Adipose tissue (tissue), 3 donors: Measurements from ENCODE around the gene NSF. TPM values are rescaled to one million over a fixed set of nuclear protein-coding genes. Genes with fewer than 3 reads are reported as not detected.
"Not testable (repeated sequence)": the region's sequence is repeated elsewhere in the genome, so short reads cannot be mapped to it uniquely, and the experiment has no call there.

ENCODE experiments used
- H3K27ac ChIP-seq: one replicate; pipeline ENCODE4 v1.5.1; 2013; ENCODE audit warnings: low read depth, low read length
- WGBS, 3 donors: extraction: QIAGEN DNeasy Blood & Tissue Kit; methylation state at CpG; one replicate each; pipeline ENCODE4 v1.1.7; 2013; 5-methylcytosine and 5-hydroxymethylcytosine counted together
- polyA plus RNA-seq, 3 donors: library from polyadenylated mRNA; stranded (reverse); fragments of 200-250 nt; gene quantifications; one replicate each; pipeline ENCODE4 v1.2.3, GENCODE V29; 2013
- donor health status: healthy with polysubstance abuse.
- donor health status: Bipolar disorder and iron deficiency.
- donor health status: healthy.

The NSF gene
- polyA plus RNA-seq, 3 donors, result 13.5 to 14.7 (median 14.5) TPM

DNA sequence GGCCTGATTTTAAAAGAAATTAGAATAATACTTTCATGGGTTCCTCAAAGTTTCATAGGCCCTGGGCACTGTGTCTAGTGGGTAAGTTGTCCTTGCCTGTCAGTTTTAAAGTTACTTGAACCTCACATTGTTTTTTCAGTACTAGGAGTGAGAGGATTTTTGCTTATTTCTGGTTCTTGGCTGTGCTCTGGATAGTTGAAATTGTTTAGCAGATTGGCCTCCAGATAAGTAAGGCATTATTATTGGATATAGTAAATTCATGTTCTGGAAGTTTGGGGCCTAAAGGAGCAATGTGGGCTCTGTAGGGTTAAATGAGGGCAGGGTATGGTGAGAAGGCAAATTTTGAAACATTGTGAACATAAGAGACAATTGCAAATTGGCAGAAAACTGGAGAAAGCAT is 149.5 kb downstream of the NSF start:
- no peak overlapping the region for H3K27ac ChIP-seq

DNA sequence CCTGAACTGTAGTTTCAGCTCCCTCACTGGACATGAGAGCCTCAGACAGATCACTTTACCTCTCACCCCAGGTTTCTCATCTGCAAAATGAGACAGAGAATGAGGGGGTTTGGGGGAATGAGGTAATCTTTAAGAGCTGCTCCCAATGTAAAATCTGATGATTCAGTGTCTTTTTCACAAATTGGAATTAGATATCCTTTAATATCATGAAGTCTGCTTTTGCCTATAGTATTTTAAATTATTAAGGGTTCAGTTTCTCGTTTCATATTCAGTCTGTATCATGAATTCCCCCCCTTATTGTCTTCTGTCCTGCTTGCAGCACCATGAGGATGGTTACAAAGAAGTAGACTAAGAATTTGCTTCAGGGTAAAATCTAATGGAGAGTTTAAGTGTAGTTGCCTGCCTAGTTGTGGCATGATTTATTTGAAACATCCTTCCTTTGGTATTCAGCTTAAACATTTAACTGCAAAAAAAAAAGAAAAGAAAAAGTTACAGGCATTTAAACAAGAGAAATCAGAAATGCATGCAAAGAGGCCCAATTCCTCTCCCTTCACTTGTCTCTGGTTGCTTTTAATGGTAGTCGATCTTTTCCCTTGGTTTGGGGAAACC is 150.8 kb downstream of the NSF start:
- H3K27ac ChIP-seq, result no peak overlapping the region
- 83 to 90% (median 88%) methylated on average over 2 of the region's 2 CpGs for WGBS, 3 donors

DNA sequence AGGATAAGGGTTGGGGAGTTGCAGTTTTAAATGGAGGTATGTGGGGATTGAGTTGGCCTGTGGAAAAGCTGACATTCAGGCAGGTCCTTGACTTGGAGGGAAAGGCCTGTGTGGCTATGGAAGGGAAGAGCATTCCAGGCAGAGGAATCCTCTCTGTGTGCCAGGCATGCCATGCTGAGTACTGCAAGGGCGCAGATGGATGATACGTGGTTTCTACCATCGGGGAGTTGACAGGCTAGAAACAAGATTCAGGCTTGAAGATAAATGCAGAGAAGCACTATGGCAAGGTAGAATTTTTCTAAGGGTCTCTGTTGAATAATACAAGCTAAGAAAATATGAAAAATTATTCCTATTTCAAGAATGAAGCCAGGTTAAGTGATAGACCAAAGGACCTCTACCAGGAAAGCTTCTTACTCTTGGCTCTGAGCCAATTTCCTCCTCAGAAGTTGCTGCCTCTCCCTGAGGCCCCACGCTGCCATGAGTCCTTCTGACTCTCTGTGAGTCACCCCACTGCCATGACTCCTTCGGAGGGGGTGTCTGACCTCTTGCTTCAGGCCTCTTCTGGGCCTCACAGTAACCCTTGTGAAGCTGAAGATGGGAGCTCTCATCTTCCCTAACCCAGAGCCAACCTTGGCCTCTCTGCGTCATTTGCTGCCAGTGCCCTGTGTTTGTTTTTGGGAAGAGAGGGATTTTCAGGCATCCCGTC is 152.2 kb downstream of the NSF start:
- H3K27ac ChIP-seq, result no peak overlapping the region
- 67 to 78% (median 72%) methylated on average over 7 of the region's 7 CpGs for WGBS, 3 donors

DNA sequence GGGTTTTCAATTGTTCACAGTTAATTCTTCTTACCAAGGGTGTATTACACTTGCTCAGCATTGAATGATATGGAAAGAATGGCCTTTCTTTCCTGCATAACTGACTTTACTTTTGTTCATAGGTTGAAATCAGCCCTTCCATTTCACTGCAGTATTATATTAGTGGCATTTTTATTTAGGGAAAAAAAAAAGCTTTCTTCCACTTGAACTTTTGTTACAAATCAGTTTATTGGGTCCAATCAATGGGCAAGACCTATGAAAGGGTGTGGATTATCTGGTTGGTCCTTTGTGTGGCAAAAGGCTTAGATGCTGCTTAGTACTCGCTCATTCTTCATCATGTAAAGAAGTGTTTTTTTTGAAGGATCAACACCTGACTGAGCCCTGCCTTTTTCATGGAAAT is 154.0 kb downstream of the NSF start:
- H3K27ac ChIP-seq, result no peak overlapping the region
- 97 to 100% (median 98%) methylated on average over 1 of the region's 1 CpG for WGBS, 3 donors

DNA sequence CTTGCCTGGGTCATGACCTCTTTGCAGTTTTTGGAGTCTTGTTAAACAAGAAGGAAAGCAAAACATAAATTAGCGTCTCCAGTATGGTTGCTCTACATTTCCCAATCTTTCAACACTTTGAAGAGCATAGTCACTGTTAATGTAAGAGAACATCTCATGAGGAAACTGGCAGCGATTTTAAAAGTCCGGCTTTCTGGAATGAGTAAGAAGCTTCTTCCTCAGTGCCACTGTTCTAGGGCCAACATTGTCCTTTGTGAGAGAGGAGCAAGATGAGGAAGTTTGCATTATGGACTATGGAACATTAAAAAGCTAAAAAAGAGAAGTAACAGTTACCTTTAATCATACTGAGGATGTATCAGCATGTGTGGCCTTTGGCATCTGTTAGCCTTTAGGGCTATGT is 154.9 kb downstream of the NSF start:
- no peak overlapping the region for H3K27ac ChIP-seq
- WGBS, 3 donors, result 81 to 89% (median 85%) methylated on average over 3 of the region's 3 CpGs

DNA sequence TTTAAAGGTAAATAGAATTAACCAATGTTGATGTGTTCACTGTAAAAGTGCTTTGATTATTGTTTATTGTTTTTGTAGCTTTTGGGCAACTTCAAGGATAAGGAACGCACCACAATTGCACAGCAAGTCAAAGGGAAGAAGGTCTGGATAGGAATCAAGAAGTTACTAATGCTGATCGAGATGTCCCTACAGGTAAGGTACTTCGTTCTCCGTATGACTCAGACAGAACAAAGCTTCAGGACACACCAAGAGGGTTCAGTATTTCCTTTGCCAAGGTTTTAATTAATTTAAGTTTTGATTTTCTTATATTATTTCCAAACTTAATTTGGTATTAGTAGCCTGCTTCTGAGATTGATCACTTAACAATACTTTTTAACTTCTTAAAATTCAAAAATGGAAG is 161.0 kb downstream of the NSF start:
- WGBS, 3 donors, result 94 to 96% (median 95%) methylated on average over 4 of the region's 4 CpGs
- H3K27ac ChIP-seq, result no peak overlapping the region

DNA sequence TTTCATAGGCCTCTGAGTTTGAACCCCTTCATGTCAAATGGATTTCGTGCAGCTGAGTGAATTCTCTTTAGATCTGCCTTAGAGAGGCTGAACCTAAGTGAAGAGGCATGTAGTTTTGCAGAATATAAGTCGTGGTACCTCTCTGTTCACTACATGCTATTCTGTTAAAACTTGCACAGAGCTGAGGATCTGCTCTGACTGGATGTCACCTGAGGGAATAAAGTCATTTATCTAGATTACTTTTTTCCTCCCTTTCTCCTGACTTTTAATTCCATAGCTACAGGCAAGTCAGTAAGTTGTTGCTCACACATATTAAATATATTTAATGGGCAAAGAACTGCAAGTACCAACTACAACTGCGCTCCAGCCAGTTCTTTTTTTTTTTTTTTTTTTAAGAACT is 163.3 kb downstream of the NSF start:
- no peak overlapping the region for H3K27ac ChIP-seq
- 88 to 89% (median 88%) methylated on average over 3 of the region's 3 CpGs for WGBS, 3 donors

DNA sequence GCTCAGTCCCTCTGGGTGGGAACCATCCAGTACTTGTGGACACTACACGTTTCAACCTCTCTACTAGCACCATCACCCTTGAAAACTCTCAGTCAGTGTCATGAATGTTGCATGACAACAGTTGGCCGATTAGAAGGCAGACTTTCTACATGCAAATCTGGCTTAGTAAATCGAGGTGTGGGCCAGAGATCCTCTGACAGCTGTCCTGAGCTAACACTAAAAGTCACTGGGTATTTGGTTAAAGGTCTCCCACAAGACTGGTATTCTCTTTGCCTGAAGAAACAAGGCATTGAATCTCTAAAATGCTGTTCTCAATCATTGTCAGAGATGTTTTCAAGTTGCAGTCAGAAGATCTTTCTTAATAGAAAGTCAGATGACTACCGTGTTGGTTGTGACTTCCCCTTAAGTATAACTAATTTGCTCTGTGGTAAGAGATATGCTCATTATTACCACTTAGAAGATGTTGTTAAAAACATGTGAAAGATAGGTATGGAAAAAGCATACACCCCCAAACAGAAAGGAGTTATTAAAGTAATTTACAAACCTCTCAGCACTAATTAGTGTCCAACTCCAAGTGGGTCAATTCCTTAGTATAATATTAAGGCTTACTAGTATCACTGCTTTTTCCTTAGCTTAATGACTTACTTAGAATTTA is 165.7 kb downstream of the NSF start:
- WGBS, 3 donors, result 80 to 84% (median 84%) methylated on average over 4 of the region's 4 CpGs
- H3K27ac ChIP-seq, result no peak overlapping the region

DNA sequence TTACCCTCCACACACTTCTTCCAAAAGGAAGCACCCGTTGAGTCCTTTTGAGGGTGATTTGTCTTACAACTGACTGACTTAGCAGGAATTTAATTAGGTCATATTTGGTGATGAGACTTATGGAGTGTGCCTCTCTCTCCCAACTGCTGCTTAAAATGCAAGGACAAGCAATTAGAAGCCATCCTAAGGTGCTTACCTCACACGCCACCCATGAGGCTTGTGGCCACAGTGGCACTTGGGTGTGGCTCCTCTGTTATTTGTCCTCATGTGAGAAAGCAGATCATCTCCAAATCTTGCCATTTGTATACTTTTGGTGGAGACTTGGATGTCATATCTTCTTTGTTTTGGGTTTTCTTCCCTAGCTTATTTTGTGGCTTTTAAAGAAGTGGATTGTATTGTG is 166.4 kb downstream of the NSF start:
- no peak overlapping the region for H3K27ac ChIP-seq
- WGBS, 3 donors, result 85 to 89% (median 87%) methylated on average over 2 of the region's 2 CpGs

DNA sequence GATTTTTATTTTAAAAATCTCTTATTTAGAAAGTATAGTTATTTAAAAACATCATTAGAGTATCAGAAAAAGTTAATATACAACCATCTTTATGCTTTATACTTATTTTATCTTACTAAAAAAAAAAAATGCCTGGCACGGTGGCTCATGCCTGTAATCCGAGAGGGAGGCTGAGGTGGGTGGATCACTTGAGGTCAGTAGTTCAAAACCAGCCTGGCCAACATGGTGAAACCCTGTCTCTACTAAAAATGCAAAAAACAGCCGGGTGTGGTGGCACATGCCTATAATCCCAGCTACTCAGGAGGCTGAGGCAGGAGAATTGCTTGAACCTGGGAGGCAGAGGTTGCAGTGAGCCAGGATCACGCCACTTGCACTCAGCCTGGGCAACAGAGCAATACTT is 167.1 kb downstream of the NSF start:
- 55 to 86% (median 83%) methylated on average over 4 of the region's 4 CpGs for WGBS, 3 donors
- not testable (repeated sequence) for H3K27ac ChIP-seq

DNA sequence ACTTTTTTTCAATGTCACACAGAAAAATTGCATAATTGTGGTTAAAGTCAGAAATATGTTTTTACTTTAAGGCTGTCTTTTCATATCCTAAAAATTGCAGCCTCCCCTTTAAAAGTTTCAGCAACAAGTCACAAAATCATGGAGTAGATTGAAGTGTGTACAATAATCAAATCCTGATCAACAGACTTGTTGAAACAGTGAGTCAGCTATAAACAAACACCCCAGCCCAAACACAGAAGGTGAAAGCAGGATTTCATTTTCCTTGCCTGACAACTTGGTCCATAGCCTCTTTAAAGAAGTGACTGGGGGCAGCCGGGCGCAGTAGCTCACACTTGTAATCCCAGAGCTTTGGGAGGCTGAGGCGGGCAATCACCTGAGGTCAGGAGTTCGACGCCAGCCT is 168.1 kb downstream of the NSF start:
- WGBS, 3 donors, result 82 to 94% (median 87%) methylated on average over 5 of the region's 5 CpGs
- H3K27ac ChIP-seq, result no peak overlapping the region

DNA sequence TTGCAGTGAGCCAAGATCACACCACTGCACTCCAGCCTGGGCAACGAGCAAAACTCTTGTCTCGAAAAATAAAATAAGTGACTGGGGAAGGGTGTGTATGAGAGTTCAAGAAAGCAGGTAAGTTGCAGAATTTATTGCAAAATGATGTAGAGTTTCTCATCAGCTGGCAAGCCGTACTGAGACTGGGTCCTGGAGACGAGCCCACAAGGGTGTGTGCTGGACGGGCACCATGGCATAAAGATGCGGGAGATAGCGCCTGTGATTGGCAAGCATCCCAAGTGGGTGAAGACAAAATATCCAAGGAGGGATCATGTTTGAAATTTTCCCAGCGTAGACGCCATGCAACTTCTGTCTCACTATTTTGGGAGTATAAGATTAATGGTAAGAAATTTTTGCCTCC is 168.7 kb downstream of the NSF start:
- 86 to 90% (median 87%) methylated on average over 9 of the region's 9 CpGs for WGBS, 3 donors
- no peak overlapping the region for H3K27ac ChIP-seq

DNA sequence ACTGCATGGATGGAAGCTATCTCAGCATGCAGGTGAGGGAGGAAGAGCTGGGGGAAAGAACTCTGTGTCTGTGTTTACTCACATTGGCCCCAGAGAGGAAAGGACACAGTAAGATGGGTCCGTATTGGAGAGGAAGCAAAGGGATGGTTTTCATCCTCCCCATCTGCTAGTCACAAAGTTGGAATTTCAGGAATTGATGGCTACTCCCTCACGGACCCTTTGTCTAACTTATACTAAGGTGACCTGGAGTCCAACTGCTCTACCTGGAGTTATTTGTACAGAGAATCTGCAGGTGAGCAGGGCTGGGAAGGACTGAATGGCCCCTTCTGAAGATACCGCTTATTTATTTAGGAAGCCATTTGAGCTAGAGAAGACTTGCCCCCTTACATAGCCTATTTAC is 172.9 kb downstream of the NSF start:
- WGBS, 3 donors, result 84 to 93% (median 85%) methylated on average over 3 of the region's 3 CpGs
- no peak overlapping the region for H3K27ac ChIP-seq

DNA sequence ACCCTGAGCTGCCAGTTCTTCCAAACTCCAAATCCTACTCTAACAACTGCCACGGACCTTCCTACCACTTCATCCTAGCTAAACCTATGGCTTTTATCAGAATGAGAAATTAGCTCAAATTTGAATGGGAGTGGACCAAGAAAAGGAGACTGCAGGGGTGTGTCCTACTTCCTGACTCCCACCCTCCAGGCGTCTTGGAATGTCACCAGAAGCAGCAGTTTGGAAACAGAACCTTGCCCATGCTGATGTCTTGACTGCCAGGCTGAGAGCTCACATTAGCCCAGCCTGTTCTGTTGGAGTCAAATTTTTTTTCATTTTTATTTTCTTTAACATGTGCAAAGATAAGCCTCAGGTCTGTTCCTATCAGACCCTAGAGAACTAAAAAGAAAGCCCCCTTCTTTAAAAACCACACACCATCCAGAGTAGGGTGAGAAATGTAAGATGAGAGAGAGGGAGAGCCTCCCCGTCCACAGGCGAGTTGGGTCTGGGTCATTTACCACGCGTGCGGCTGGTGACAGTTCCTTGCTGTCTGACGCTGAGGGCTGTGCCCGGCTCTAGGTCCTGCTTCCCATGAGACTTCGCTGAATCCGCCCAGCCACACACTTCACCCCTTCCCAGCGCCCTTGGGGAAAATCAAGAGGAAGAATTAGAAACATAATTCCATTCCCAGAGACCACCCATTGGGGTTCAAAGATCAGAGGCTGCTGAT is 173.7 kb downstream of the NSF start:
- WGBS, 3 donors, result 78 to 89% (median 83%) methylated on average over 12 of the region's 12 CpGs
- no peak overlapping the region for H3K27ac ChIP-seq

DNA sequence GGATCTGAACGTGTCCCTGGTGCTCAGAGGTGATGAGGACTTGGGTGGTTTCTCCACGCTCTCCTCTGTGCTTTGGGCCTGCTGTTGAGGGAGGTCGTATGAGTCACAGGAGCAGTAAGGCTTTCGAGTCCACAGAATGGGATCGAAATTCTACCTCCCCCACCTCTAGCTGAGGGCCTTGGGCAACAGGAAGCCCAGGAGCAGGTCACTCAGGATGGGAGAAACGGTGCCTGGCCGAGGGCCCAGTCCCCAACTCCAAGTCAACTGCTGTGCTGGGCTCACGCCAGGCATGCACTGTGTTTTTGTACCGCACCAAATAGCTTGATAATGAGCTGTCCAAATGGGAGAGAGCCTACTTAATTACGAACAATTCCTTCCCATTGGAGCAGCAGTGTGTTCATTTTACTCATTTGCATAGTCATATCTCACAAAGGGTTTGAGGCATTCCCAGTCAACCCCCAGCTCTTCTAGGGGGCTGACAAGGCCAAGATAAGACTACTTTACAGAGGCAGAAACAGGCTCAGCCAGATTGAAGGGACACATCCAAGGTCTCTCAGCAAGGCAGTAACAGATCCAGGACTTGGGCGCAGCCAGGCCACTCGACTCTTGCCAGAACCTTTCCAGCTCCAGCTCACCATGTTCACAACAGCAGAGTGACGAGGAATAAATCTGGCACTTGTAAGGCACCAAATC is 174.4 kb downstream of the NSF start:
- WGBS, 3 donors, result 38 to 63% (median 56%) methylated on average over 13 of the region's 13 CpGs
- H3K27ac ChIP-seq, result no peak overlapping the region

DNA sequence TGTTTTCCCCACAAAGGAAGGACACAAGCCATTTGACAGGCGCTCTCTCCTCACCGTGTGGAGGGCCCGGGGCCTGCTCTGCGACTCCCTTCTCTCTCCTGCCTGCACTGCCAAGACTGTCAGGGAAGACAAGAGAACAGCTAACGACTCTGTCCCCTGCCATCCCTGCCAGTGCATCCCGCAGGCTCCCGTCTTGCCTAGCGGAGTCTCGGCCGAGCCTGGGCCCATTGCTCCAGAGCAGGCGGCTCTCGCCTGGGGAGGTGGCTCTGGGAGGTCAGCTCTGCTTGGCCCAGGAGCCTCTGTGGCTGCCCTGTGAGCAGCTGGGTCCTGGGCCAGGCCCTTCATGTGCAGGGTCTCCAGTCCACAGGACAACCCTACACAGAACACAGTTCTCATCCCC is 175.0 kb downstream of the NSF start:
- 93% methylated on average over 12 of the region's 12 CpGs for WGBS, 3 donors
- H3K27ac ChIP-seq, result no peak overlapping the region

DNA sequence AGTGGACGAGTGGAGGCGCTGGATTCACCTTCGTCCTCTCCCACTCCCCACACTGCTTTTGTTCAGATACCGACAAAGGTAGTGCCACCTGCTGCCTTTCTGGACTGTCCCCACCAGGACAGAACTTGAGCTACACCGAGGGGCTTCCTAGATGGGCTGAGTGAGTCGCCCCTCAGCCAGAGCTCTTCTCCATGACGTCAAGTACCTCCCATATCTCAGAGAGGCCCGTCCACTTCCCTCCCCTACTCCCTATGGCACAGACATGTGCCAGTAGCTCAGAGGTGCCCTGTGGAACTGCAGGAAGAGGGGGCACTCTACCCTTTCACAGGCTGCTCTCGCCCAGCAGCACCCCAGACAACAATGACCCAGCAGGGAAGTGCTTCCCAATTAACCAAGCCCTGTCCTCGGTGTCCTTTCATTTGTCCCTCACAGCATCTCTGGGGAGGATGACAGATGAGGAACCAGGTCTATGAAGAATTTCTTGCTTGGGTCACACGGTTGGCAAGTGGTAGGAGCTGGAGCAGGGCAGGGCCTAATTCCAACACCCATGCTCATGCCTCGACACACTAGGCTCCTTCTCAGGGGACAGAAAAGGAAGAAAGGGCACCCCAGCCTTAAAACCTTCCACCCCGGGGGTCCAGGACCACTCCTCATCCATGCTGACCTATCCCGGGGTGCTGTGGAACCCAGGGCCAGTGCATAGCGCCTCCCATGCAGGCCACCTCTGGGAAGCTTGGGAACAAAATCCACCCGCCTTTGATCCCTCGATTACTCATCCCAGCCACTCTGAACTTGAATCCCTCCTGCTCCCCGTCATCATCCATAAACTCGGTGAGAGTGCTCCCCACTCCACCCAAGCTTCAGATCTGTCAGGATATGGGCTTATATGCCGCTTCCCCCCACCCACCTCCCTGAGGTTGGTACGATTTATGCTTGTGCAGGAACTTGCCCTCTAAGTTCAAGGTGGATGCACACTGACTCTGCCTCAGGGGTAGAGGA is 176.3 kb downstream of the NSF start:
- H3K27ac ChIP-seq, result no peak overlapping the region
- WGBS, 3 donors, result 92 to 93% (median 93%) methylated on average over 21 of the region's 21 CpGs

DNA sequence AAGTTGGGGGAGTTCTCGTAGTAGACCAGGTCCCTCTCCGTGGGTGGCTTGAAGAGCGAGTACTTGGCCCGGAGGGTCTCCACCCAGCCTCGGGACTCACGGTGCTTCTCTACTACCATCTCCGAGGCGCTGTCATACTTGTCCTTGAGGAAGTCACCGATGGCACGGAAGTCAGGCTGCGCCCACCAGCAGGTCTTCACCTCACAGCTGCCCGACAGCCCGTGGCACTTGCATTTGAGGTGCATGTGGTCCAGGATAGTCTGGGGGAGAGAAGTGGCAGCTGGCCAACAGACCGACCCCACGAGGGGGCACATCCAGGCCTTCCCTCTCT is 178.0 kb downstream of the NSF start:
- 89 to 93% (median 91%) methylated on average over 14 to 15 of the region's 15 CpGs for WGBS, 3 donors
- H3K27ac ChIP-seq, result no peak overlapping the region
